ENCODE results near the gene TRAPPC11. TPM values are rescaled to one million over a fixed set of nuclear protein-coding genes. Genes with fewer than 3 reads are reported as not detected.

Gene TRAPPC11
- total and polyA plus RNA-seq, 9 of the 15 experiments (the other 6 are each of a cell fraction or from before 2014, with no cell fraction given) = 11.6 to 49.0 (median 28.7) TPM

GRCh38 chr4:183659029-183659871 is at the start of gene TRAPPC11, which contains the start of gene RWDD4 (continued):
- TF ChIP-seq KDM5B (IDR thresholded peaks at IDR 0.05; ENCODE audit: insufficient replicate concordance, low read depth, low read length) (peak; percentile 59), SP2 (IDR thresholded peaks at IDR 0.05; ENCODE audit: extremely low read depth, low read depth, low read length, poor library complexity, severe bottlenecking) (peak; percentile 74), HBP1 (CRISPR knock-in tag; IDR thresholded peaks at IDR 0.05) (no peak), GATAD2A (IDR thresholded peaks at IDR 0.05) (no peak), CBX2 (IDR thresholded peaks at IDR 0.05; ENCODE audit: insufficient read depth, low read length, poor library complexity, severe bottlenecking) (no peak), POLR2B (IDR thresholded peaks at IDR 0.05; ENCODE audit: low read depth, partially characterized antibody) (peak; percentile 71), MIER1 (IDR thresholded peaks at IDR 0.05; ENCODE audit: low read depth) (no peak), CBFB (CRISPR knock-in tag; IDR thresholded peaks at IDR 0.05) (no peak), ZNF175 (CRISPR knock-in tag; IDR thresholded peaks at IDR 0.05; ENCODE audit: low read depth) (no peak)
- TF ChIP-seq, protein P1, sequence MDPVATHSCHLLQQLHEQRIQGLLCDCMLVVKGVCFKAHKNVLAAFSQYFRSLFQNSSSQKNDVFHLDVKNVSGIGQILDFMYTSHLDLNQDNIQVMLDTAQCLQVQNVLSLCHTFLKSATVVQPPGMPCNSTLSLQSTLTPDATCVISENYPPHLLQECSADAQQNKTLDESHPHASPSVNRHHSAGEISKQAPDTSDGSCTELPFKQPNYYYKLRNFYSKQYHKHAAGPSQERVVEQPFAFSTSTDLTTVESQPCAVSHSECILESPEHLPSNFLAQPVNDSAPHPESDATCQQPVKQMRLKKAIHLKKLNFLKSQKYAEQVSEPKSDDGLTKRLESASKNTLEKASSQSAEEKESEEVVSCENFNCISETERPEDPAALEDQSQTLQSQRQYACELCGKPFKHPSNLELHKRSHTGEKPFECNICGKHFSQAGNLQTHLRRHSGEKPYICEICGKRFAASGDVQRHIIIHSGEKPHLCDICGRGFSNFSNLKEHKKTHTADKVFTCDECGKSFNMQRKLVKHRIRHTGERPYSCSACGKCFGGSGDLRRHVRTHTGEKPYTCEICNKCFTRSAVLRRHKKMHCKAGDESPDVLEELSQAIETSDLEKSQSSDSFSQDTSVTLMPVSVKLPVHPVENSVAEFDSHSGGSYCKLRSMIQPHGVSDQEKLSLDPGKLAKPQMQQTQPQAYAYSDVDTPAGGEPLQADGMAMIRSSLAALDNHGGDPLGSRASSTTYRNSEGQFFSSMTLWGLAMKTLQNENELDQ (CRISPR knock-in tag; IDR thresholded peaks at IDR 0.05; ENCODE audit: borderline replicate concordance) = no peak
- TF ChIP-seq, protein P2, sequence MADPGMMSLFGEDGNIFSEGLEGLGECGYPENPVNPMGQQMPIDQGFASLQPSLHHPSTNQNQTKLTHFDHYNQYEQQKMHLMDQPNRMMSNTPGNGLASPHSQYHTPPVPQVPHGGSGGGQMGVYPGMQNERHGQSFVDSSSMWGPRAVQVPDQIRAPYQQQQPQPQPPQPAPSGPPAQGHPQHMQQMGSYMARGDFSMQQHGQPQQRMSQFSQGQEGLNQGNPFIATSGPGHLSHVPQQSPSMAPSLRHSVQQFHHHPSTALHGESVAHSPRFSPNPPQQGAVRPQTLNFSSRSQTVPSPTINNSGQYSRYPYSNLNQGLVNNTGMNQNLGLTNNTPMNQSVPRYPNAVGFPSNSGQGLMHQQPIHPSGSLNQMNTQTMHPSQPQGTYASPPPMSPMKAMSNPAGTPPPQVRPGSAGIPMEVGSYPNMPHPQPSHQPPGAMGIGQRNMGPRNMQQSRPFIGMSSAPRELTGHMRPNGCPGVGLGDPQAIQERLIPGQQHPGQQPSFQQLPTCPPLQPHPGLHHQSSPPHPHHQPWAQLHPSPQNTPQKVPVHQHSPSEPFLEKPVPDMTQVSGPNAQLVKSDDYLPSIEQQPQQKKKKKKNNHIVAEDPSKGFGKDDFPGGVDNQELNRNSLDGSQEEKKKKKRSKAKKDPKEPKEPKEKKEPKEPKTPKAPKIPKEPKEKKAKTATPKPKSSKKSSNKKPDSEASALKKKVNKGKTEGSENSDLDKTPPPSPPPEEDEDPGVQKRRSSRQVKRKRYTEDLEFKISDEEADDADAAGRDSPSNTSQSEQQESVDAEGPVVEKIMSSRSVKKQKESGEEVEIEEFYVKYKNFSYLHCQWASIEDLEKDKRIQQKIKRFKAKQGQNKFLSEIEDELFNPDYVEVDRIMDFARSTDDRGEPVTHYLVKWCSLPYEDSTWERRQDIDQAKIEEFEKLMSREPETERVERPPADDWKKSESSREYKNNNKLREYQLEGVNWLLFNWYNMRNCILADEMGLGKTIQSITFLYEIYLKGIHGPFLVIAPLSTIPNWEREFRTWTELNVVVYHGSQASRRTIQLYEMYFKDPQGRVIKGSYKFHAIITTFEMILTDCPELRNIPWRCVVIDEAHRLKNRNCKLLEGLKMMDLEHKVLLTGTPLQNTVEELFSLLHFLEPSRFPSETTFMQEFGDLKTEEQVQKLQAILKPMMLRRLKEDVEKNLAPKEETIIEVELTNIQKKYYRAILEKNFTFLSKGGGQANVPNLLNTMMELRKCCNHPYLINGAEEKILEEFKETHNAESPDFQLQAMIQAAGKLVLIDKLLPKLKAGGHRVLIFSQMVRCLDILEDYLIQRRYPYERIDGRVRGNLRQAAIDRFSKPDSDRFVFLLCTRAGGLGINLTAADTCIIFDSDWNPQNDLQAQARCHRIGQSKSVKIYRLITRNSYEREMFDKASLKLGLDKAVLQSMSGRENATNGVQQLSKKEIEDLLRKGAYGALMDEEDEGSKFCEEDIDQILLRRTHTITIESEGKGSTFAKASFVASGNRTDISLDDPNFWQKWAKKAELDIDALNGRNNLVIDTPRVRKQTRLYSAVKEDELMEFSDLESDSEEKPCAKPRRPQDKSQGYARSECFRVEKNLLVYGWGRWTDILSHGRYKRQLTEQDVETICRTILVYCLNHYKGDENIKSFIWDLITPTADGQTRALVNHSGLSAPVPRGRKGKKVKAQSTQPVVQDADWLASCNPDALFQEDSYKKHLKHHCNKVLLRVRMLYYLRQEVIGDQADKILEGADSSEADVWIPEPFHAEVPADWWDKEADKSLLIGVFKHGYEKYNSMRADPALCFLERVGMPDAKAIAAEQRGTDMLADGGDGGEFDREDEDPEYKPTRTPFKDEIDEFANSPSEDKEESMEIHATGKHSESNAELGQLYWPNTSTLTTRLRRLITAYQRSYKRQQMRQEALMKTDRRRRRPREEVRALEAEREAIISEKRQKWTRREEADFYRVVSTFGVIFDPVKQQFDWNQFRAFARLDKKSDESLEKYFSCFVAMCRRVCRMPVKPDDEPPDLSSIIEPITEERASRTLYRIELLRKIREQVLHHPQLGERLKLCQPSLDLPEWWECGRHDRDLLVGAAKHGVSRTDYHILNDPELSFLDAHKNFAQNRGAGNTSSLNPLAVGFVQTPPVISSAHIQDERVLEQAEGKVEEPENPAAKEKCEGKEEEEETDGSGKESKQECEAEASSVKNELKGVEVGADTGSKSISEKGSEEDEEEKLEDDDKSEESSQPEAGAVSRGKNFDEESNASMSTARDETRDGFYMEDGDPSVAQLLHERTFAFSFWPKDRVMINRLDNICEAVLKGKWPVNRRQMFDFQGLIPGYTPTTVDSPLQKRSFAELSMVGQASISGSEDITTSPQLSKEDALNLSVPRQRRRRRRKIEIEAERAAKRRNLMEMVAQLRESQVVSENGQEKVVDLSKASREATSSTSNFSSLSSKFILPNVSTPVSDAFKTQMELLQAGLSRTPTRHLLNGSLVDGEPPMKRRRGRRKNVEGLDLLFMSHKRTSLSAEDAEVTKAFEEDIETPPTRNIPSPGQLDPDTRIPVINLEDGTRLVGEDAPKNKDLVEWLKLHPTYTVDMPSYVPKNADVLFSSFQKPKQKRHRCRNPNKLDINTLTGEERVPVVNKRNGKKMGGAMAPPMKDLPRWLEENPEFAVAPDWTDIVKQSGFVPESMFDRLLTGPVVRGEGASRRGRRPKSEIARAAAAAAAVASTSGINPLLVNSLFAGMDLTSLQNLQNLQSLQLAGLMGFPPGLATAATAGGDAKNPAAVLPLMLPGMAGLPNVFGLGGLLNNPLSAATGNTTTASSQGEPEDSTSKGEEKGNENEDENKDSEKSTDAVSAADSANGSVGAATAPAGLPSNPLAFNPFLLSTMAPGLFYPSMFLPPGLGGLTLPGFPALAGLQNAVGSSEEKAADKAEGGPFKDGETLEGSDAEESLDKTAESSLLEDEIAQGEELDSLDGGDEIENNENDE (IDR thresholded peaks at IDR 0.05; ENCODE audit: low read depth, low read length) = no peak
